HS-5 (cell line): Measurements from ENCODE around the gene SLC50A1.
"Not testable (repeated sequence)": the region's sequence is repeated elsewhere in the genome, so short reads cannot be mapped to it uniquely, and the experiment has no call there.

ENCODE experiments used
- DNase-seq: peaks from one replicate; pipeline ENCODE4 v3.0.0-alpha.2; 2012; ENCODE audit warnings: low read depth

The SLC50A1 gene

GRCh38 chr1:155117610-155118009 lies 18.0 kb upstream of the SLC50A1 start:
- DNase-seq = no peak

GRCh38 chr1:155118090-155118489 lies 17.6 kb upstream of the SLC50A1 start:
- DNase-seq = not testable (repeated sequence)

- no peak for DNase-seq
Measured at GRCh38 chr1:155120253-155120652, 15.4 kb upstream of the SLC50A1 start.

- DNase-seq = no peak
Measured at GRCh38 chr1:155121249-155121648, 14.4 kb upstream of the SLC50A1 start.

- DNase-seq = no peak
Measured at GRCh38 chr1:155122308-155122707, 13.3 kb upstream of the SLC50A1 start.

- no peak for DNase-seq
Measured at GRCh38 chr1:155123801-155124200, 11.9 kb upstream of the SLC50A1 start.

- no peak for DNase-seq
Measured at GRCh38 chr1:155124503-155125463, 10.9 kb upstream of the SLC50A1 start.

GRCh38 chr1:155125511-155125945 lies 10.1 kb upstream of the SLC50A1 start:
- no peak for DNase-seq

- DNase-seq = no peak
Measured at GRCh38 chr1:155125946-155126555, 9.6 kb upstream of the SLC50A1 start.

- no peak for DNase-seq
Measured at GRCh38 chr1:155126556-155127104, 9.0 kb upstream of the SLC50A1 start.

- DNase-seq = no peak
Measured at GRCh38 chr1:155127105-155127966, 8.3 kb upstream of the SLC50A1 start, which contains the start of gene EFNA1. Gene EFNA1, plus strand, starts transcription at chr1:155127876. Its CDS starts 102 bp downstream, at chr1:155127978.

- DNase-seq = no peak
Measured at GRCh38 chr1:155127967-155128754, 7.5 kb upstream of the SLC50A1 start.

GRCh38 chr1:155128755-155129473 lies 6.7 kb upstream of the SLC50A1 start:
- no peak for DNase-seq

- no peak for DNase-seq
Measured at GRCh38 chr1:155130272-155131006, 5.2 kb upstream of the SLC50A1 start.

- DNase-seq = no peak
Measured at GRCh38 chr1:155131285-155131684, 4.4 kb upstream of the SLC50A1 start.

- DNase-seq = no peak
Measured at GRCh38 chr1:155131856-155132255, 3.8 kb upstream of the SLC50A1 start.

GRCh38 chr1:155133799-155134281 lies 1.8 kb upstream of the SLC50A1 start:
- DNase-seq = no peak

GRCh38 chr1:155134322-155134721 lies 1.3 kb upstream of the SLC50A1 start:
- DNase-seq = no peak

- DNase-seq = peak; percentile 83
Measured at GRCh38 chr1:155134880-155135414, 705 bp upstream of the SLC50A1 start.
